Measurements from ENCODE around the gene DPAGT1.

DPAGT1 gene

DNA sequence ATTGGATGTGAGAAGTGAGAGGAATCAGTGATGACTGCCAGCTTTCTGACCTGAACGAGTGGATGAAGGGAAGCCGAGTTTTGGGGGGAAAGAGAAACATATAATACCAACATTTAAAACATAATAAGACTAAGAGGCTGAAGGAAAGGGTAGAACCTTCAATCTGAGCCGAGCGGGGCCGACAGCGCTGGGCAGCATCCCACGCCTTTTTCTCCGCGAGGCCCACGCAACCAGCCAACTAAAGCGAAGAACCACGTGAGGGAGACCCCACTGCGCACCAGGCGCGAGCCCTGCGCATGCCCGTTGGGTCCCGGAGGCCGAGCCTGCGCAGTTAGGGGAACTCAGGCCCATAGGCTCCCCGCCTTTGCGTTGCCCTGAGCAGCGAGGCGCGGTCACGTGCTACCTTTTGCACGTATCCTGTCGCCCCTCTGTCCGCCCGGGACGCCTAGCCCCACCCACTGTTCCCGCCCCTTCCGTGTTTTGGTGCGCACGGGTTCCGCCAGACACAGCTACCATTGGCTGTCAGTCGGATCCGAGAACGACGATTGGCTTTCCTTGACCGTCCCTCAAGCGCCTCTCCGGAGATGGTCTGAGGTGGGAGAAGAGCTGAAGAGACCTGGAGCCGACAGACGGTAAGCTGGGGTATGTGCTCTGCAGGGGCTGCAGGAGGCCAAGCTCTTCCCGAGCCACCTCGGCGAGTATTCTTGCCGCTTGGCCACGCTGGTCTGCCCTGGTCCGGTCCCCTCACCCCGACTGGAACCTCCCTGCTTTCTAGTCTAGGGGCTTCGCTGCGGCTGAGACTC, 19.6 kb upstream of the DPAGT1 start, which contains the start of gene HINFP:
HINFP (plus strand) TSS at position 573 of the 803 bp plus-strand sequence. CDS start 5,365 bp downstream, outside the sequence.
- H3K4me1 Mint-ChIP-seq: peaks cover 23 to 32% of the 10 kb centered on the region in 2 donors
- DNase-seq: peak; percentile 98
- H3K4me3 Mint-ChIP-seq: peak within 1 kb of the TSS; percentile 90 to 96
- H3K27ac Mint-ChIP-seq: peak within 1 kb of the TSS; percentile 68
- ATAC-seq (replicated peaks): peak; percentile 96 to 98
- H3K9me3 Mint-ChIP-seq: no peaks in the 10 kb centered on the region
- no peaks in the 10 kb centered on the region for H3K27me3 Mint-ChIP-seq
- H3K36me3 Mint-ChIP-seq: peaks cover 13 to 23% of the 10 kb centered on the region in 2 donors

DNA sequence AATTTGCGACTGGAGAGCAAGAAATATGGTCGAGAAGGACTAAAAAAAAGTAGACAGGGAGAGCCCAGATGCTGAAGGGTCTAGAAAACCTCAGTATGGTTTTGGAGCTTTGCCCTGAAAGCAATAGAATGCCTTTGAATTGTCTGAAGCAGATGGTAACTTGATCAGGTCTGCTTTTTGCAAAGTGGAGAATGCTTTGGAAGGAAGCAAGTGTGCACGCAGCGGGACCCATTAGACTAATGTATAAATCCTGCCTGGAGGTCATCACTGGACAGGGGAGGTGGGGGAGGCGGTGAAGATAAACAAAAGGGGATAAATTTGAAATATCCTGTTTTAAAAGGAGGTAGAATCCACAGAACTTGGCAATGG, 19.0 kb upstream of the DPAGT1 start:
- H3K4me1 Mint-ChIP-seq: peaks cover 23 to 37% of the 10 kb centered on the region in 2 donors
- H3K9me3 Mint-ChIP-seq: no peaks in the 10 kb centered on the region
- peak overlapping the region; percentile 68 for H3K27ac Mint-ChIP-seq
- DNase-seq (no peak), ATAC-seq (replicated peaks) (no peak)
- H3K36me3 Mint-ChIP-seq: peaks cover 15 to 28% of the 10 kb centered on the region in 2 donors
- no peaks in the 10 kb centered on the region for H3K27me3 Mint-ChIP-seq
- H3K4me3 Mint-ChIP-seq: peak overlapping the region; percentile 90 to 96

DNA sequence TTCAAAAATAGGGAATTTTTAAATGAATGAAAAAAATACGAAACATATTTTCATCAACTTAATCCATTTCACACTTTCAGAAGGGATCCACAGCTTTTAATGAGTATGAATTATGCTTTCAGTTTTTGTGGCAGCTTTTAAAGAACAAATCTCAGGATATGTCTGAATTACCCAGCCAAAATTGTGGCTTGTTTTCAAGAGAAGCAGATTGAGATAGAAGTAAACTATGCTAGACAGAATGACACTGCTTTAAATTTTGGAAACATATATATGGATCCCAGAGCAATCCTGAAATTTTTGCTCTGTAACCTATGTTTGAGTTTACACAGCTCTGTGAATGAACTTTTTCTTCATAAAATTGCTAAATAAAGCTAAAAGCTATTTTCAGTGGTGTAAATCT, 17.3 kb upstream of the DPAGT1 start:
- Mint-ChIP-seq H3K27ac (no peak overlapping the region), H3K4me3 (no peak overlapping the region), H3K27me3 (no peaks in the 10 kb centered on the region), H3K36me3 (peaks cover 16 to 32% of the 10 kb centered on the region in 2 donors), H3K9me3 (no peaks in the 10 kb centered on the region), H3K4me1 (peaks cover 23 to 43% of the 10 kb centered on the region in 2 donors)
- no peak for ATAC-seq (replicated peaks)
- DNase-seq: no peak

DNA sequence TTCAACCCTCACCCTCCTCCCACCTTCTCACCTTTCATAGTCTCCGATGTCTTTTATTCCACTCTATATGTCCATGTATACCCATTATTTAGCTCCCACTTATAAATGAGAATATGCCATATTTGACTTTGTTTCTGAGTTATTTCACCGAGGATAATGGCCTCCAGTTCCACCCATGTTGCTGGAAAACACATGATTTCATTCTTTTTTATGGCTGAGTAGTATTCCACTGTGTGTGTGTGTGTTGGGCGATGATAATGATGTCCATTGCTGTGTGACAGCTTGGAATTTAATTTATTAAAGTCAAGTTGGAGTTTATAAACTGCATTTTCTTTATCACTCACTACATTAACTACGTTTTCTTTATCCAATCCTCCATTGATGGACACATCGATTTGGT, 16.6 kb upstream of the DPAGT1 start:
- Mint-ChIP-seq H3K27me3 (no peaks in the 10 kb centered on the region), H3K36me3 (peaks cover 15 to 34% of the 10 kb centered on the region in 2 donors), H3K27ac (no peak overlapping the region), H3K4me3 (no peak overlapping the region), H3K4me1 (peaks cover 22 to 40% of the 10 kb centered on the region in 2 donors), H3K9me3 (no peaks in the 10 kb centered on the region)
- DNase-seq (no peak), ATAC-seq (replicated peaks) (no peak)

DNA sequence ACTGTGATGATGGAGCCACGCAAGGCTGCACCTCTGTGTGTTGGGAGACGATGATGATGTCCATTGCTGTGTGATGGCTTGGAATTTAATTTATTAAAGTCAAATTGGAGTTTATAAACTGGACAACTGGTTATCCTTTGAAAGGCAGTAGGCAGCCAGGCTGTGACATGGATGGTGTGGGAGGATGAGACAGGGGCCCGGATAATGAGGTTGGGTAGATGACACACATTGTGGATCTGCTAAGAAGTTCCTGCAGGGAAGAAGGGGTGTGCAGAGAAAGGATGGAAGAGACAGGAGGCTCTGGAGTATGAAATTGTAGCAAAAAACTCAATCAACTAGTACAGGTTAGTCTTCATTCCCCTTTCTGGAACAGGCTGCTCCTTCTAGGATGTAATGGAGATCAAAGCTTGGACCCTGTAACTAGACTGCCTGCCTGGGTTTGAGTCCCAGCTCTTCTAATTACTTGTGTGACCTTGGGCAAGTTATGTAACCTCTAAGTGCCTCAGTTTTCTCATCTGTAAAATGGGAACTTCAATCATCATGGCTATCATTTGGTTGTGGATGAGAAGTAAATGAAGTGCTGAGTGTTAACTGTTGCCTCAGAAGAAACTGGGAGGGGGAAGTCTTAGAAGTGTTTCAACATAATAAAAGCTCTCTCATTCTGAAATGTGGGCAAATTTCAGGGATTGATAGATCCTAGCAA, 15.5 kb upstream of the DPAGT1 start:
- ATAC-seq (replicated peaks): no peak
- Mint-ChIP-seq H3K27me3 (no peaks in the 10 kb centered on the region), H3K4me3 (no peak overlapping the region), H3K4me1 (peaks cover 14 to 29% of the 10 kb centered on the region in 2 donors), H3K36me3 (peaks cover 17 to 38% of the 10 kb centered on the region in 2 donors), H3K27ac (no peak overlapping the region), H3K9me3 (no peaks in the 10 kb centered on the region)
- DNase-seq: no peak

DNA sequence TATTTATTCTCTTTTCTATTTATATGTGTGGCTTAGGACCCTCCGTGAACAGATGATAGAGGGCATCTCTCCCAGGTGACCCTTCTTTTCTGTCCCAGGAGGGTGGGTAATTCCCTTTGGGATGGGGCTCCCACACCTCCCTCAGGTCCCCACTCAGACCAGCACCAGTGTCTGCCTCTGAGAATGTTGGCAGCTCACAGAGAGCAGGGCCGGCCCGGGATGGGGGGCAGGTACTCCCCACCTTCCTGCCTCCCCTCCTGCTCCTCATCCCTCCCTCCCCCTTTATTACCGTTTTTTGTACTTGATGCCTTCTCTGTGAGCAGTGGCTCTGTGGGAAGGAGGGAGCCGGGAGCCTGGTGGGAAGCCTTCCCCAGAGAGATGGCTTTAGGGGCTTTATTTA, 14.9 kb upstream of the DPAGT1 start:
- ATAC-seq (replicated peaks) (no peak), DNase-seq (no peak)
- Mint-ChIP-seq H3K27me3 (no peaks in the 10 kb centered on the region), H3K36me3 (peaks cover 17 to 42% of the 10 kb centered on the region in 2 donors), H3K4me3 (no peak overlapping the region), H3K9me3 (no peaks in the 10 kb centered on the region), H3K4me1 (peaks cover 11 to 25% of the 10 kb centered on the region in 2 donors), H3K27ac (no peak overlapping the region)

DNA sequence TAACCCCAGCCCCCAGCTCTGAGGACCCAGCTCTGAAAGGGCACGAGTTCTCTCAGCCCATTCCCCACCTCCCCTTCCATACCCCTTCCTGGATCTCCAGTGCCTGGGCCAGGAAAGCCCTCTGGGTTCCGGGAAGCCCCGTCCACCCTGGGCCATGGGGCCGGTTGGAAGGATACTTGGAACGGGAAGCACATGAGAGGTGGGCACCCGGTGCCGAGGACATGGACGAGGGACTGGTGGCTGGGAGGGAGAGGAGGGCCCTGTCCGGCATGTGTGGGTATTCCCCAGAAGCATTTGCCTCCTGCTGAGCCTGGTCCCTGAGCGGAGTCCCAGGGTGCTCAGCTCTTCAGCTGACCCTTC, 14.6 kb upstream of the DPAGT1 start:
- H3K4me3 Mint-ChIP-seq: no peak overlapping the region
- H3K27me3 Mint-ChIP-seq: no peaks in the 10 kb centered on the region
- ATAC-seq (replicated peaks) (no peak), DNase-seq (no peak)
- H3K4me1 Mint-ChIP-seq: peaks cover 11 to 25% of the 10 kb centered on the region in 2 donors
- peaks cover 19 to 46% of the 10 kb centered on the region in 2 donors for H3K36me3 Mint-ChIP-seq
- H3K27ac Mint-ChIP-seq: no peak overlapping the region
- no peaks in the 10 kb centered on the region for H3K9me3 Mint-ChIP-seq

DNA sequence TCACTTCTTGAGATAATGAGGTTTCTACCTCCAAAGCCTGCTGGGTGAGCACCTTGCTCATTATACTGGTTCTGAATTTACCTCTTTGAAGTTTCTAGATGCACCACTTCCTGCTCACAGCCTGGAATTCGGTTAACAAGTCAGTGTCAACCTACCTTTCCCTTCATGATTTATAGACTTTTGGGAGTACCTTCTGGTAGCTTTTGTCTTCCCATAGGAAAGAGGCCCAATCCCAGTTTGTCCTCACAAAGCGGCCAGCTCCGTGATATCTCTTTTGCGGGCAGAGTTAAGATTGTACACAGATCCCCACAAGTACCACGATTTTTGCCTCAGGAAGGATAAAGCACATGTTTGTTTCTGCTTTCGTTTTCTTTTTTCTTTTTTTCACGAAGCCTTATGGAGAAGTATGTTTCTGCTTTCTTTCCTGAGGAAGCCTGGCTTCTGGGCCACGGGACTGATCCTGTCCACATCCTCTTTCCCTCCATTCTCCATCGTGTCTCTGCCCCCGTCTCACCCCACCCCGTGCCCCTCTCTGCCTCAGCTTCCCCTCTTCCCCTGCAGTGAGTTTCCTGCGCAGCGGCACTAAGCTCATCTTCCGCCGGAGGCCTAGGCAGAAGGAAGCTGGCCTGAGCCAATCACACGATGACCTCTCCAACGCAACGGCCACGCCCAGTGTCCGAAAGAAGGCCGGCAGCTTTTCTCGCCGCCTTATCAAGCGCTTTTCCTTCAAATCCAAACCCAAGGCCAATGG, 14.0 kb upstream of the DPAGT1 start:
- H3K27ac Mint-ChIP-seq: peak overlapping the region; percentile 38
- H3K27me3 Mint-ChIP-seq: no peaks in the 10 kb centered on the region
- DNase-seq: no peak
- ATAC-seq (replicated peaks): no peak
- H3K4me1 Mint-ChIP-seq: peaks cover 8 to 22% of the 10 kb centered on the region in 2 donors
- peaks cover 21 to 51% of the 10 kb centered on the region in 2 donors for H3K36me3 Mint-ChIP-seq
- H3K4me3 Mint-ChIP-seq: no peak overlapping the region
- H3K9me3 Mint-ChIP-seq: no peaks in the 10 kb centered on the region

DNA sequence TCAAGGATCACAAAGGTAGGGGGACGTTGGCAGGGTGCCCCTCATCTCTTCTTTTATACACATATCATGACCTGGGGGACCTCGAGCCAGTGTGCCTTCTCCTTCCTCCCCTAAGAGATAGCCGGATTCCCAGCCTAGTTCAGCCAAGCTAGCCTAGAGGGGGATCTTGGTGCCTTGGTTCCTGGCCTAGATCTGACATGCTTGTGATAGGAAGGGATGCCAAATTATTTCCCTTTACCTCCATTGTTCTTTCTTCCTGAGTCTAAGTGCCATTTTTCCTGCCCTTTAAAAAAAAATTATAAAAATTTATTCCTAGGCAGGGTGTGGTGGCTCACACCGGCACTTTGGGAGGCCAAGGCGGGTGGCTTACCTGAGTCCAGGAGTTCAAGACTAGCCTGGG, 12.7 kb upstream of the DPAGT1 start:
- Mint-ChIP-seq H3K27ac (no peak overlapping the region), H3K4me1 (peaks cover 9 to 27% of the 10 kb centered on the region in 2 donors), H3K9me3 (no peaks in the 10 kb centered on the region), H3K36me3 (peaks cover 26 to 58% of the 10 kb centered on the region in 2 donors), H3K27me3 (no peaks in the 10 kb centered on the region), H3K4me3 (no peak overlapping the region)
- DNase-seq: no peak
- ATAC-seq (replicated peaks): no peak

DNA sequence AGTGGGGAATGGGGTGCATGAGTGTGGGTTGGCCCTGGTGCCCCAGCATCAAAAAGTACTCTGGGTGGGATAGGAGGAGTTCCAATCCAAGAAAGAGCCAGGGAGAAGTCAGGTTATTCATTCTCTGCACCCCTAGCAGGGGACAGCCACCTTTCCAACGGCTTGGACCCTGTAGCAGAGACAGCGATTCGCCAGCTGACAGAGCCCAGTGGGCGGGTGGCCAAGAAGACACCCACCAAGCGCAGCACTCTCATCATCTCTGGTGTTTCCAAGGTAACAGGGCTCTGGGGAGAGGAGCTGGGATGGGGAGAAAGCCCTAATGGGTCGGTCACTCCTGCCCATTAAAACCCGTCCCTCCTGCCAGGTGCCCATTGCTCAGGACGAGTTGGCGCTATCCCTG, 12.1 kb upstream of the DPAGT1 start:
- Mint-ChIP-seq H3K36me3 (peaks cover 26 to 58% of the 10 kb centered on the region in 2 donors), H3K27ac (peak overlapping the region; percentile 14), H3K27me3 (no peaks in the 10 kb centered on the region)

DNA sequence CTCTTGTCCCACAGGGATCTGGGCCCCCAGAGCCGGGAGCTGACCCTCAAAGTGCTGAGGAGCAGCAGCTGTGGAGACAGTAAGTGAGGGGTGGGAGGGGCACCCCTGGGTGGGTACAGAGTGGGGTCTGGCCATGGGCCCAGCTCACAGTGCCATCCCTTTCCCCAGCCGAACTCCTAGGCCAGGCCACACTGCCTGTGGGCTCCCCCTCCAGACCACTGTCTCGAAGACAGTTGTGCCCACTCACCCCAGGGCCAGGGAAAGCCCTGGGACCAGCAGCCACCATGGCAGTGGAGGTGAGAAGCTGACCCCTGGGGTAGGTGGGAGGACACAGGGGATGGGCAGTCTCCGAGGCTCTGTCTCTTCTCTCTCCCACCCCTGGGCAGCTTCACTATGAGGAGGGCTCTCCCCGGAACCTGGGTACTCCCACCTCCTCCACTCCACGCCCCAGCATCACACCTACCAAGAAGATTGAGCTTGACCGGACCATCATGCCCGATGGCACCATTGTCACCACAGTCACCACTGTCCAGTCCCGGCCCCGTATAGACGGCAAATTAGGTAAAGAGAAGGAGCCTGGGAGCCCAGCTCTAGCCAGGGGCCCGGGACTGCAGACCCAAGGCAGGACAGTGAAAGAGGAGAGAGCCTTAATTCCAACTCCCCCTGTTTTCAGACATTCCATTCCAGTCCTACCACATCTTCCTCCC, 10.8 kb upstream of the DPAGT1 start:
- H3K4me1 Mint-ChIP-seq: peaks cover 21 to 42% of the 10 kb centered on the region in 2 donors
- no peak overlapping the region for H3K27ac Mint-ChIP-seq
- no peak for ATAC-seq (replicated peaks)
- no peaks in the 10 kb centered on the region for H3K27me3 Mint-ChIP-seq
- no peak for DNase-seq
- H3K36me3 Mint-ChIP-seq: peaks cover 26 to 55% of the 10 kb centered on the region in 2 donors
- no peaks in the 10 kb centered on the region for H3K9me3 Mint-ChIP-seq
- no peak overlapping the region for H3K4me3 Mint-ChIP-seq

More for the DNA sequence above, 12.1 kb upstream of the DPAGT1 start:
- Mint-ChIP-seq H3K4me3 (no peak overlapping the region), H3K4me1 (peaks cover 15 to 34% of the 10 kb centered on the region in 2 donors), H3K9me3 (no peaks in the 10 kb centered on the region)
- DNase-seq (no peak), ATAC-seq (replicated peaks) (no peak)

DNA sequence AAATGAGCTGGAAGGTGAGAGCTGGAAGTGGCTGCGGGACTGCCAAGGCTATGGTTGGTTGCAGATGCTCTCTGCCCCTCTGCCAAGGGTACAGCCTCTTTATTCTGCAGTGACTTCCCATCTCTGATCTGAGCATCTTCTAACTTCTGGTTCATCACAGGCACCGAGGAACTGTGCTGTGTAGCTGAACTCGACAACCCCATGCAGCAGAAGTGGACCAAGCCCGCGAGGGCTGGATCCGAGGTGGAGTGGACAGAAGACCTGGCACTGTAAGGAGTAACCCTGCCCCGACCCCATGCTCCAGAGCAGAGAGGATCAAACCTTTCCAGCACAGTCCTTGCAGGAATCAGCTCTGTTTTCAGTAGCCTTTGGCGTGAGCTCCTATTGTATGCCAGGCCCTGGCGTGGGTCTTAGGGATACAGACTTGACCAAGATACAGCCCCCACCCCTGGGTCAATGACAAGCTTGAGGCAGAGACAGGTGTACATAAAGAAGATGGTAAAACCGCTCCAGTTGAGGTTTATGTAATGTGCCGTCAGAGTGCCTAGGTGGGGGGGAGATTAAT, 9.8 kb upstream of the DPAGT1 start:
- no peak for DNase-seq
- no peak overlapping the region for H3K27ac Mint-ChIP-seq
- peaks cover 21 to 49% of the 10 kb centered on the region in 2 donors for H3K36me3 Mint-ChIP-seq
- H3K4me3 Mint-ChIP-seq: no peak overlapping the region
- peaks cover 26 to 48% of the 10 kb centered on the region in 2 donors for H3K4me1 Mint-ChIP-seq
- no peaks in the 10 kb centered on the region for H3K9me3 Mint-ChIP-seq
- ATAC-seq (replicated peaks): no peak
- H3K27me3 Mint-ChIP-seq: no peaks in the 10 kb centered on the region

DNA sequence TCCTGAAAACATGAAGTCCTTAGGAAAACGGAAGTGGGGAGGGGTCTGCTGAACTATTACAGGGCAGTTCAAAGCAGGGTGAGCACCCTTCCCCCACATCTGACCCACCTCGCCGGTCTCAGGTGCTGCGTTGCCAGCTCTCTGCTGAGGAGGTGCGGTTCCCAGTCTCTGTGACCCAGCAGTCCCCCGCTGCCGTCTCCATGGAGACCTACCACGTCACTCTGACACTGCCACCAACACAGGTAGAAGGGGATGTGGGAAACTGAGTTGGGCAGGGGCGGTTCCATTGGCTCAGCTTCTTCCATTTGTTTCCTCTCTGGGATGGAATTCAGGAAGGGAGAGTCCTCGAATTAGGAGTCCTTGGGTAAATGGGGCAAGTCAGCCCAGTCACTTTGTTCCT, 8.8 kb upstream of the DPAGT1 start:
- H3K4me3 Mint-ChIP-seq: no peak overlapping the region
- no peak overlapping the region for H3K27ac Mint-ChIP-seq
- ATAC-seq (replicated peaks) (no peak), DNase-seq (no peak)
- no peaks in the 10 kb centered on the region for H3K27me3 Mint-ChIP-seq
- H3K4me1 Mint-ChIP-seq: peaks cover 32 to 49% of the 10 kb centered on the region in 2 donors
- no peaks in the 10 kb centered on the region for H3K9me3 Mint-ChIP-seq
- H3K36me3 Mint-ChIP-seq: peaks cover 18 to 40% of the 10 kb centered on the region in 2 donors
